Ramos (cell line): ENCODE measurements around the gene LTBP2.
"Not testable (repeated sequence)": the region's sequence is repeated elsewhere in the genome, so short reads cannot be mapped to it uniquely, and the experiment has no call there.

Experiments
- in situ Hi-C: fragments of 300-500 bp; cut with MboI; formaldehyde crosslinking; loops from one replicate; pipeline ENCODE4 v1.14.3; 2022; ENCODE audit warnings: low sequenced_read_pairs; ENCODE audit not compliant: unreplicated experiment

Gene LTBP2

GRCh38 chr14:74538411-74539391 lies 73.3 kb downstream of the LTBP2 start:
- in situ Hi-C loops, result no loop called here

GRCh38 chr14:74536336-74536735 lies 75.7 kb downstream of the LTBP2 start:
- in situ Hi-C loops, result not testable (repeated sequence)

- in situ Hi-C loops, result no loop called here
Observed at GRCh38 chr14:74535756-74536325, 76.2 kb downstream of the LTBP2 start.

- in situ Hi-C loops, result no loop called here
Observed at GRCh38 chr14:74533576-74533975, 78.5 kb downstream of the LTBP2 start.

- in situ Hi-C loops, result no loop called here
Observed at GRCh38 chr14:74532246-74532645, 79.8 kb downstream of the LTBP2 start.

GRCh38 chr14:74531467-74531866 lies 80.6 kb downstream of the LTBP2 start:
- in situ Hi-C loops, result no loop called here

GRCh38 chr14:74531006-74531405 lies 81.0 kb downstream of the LTBP2 start:
- in situ Hi-C loops, result no loop called here

- in situ Hi-C loops, result no loop called here
Observed at GRCh38 chr14:74528886-74529285, 83.2 kb downstream of the LTBP2 start.

GRCh38 chr14:74528406-74528805 lies 83.6 kb downstream of the LTBP2 start:
- in situ Hi-C loops, result no loop called here

- in situ Hi-C loops, result no loop called here
Observed at GRCh38 chr14:74527736-74528280, 84.2 kb downstream of the LTBP2 start.

GRCh38 chr14:74526854-74527585 lies 85.0 kb downstream of the LTBP2 start:
- in situ Hi-C loops, result no loop called here

GRCh38 chr14:74525361-74525851 lies 86.6 kb downstream of the LTBP2 start:
- in situ Hi-C loops, result no loop called here

- in situ Hi-C loops, result no loop called here
Observed at GRCh38 chr14:74524812-74525135, 87.3 kb downstream of the LTBP2 start.

GRCh38 chr14:74524076-74524811 lies 87.8 kb downstream of the LTBP2 start:
- in situ Hi-C loops, result no loop called here

- in situ Hi-C loops, result no loop called here
Observed at GRCh38 chr14:74522740-74523139, 89.3 kb downstream of the LTBP2 start.

GRCh38 chr14:74521756-74522155 lies 90.3 kb downstream of the LTBP2 start:
- in situ Hi-C loops, result no loop called here

GRCh38 chr14:74519316-74520074 lies 92.5 kb downstream of the LTBP2 start:
- in situ Hi-C loops, result no loop called here

GRCh38 chr14:74518221-74518620 lies 93.8 kb downstream of the LTBP2 start:
- in situ Hi-C loops, result no loop called here

- in situ Hi-C loops, result no loop called here
Observed at GRCh38 chr14:74517731-74518130, 94.3 kb downstream of the LTBP2 start.
